SKM-1 (cell line): ENCODE measurements around the gene TBC1D10A.
A peak's percentile ranks its signal among the peaks of the same experiment; 100 is the strongest.

ENCODE experiments used
- DNase-seq: peaks from one replicate; lab custom pipeline; 2025; ENCODE audit not compliant: unreplicated experiment; lab: John Stamatoyannopoulos, UW

Gene TBC1D10A

DNA sequence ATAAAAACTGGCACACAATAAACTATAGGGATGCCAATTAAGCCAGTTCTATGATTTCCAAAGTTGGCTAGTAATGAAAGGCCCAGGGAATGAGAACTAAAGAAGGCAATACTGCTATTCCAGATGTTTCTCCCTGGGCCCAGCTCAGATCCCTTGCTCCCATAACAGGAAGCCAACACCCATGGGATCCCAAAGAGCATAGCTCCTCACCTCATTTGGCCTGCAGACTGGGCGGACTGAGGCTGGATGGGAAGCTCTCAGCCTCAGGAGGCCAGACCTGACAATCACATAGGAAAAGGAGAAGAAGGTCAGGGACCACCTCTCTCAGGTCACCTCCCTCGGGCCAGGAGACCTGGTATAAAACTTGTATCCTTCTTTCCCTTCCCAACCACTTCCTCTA, 5.3 kb downstream of the TBC1D10A start:
- no peak for DNase-seq

DNA sequence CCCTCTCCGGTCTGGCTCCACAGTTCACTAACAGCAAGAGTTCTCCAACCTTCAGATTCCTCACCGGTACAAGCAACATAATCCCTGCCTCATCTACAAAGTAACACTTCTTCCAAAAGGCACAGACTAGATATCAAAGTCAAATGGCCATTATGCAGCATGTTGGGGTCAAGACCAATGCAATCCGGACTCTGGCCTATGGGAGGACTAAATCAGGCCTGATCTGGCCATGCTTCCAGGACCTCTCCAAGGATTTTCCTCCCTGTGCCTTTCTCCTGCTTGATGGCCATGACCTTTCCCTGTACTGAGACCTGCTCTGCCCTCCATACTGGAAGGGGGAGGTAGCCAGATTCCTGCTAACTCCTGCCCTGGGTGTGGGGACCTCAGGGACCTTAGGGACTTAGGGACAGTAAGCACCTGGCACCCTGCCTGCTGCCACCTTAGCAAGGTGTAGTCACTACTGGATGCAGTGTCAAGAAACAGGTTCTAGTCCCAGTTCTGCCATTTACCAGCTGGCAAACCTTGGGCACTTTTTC, 6.7 kb downstream of the TBC1D10A start:
- no peak for DNase-seq

DNA sequence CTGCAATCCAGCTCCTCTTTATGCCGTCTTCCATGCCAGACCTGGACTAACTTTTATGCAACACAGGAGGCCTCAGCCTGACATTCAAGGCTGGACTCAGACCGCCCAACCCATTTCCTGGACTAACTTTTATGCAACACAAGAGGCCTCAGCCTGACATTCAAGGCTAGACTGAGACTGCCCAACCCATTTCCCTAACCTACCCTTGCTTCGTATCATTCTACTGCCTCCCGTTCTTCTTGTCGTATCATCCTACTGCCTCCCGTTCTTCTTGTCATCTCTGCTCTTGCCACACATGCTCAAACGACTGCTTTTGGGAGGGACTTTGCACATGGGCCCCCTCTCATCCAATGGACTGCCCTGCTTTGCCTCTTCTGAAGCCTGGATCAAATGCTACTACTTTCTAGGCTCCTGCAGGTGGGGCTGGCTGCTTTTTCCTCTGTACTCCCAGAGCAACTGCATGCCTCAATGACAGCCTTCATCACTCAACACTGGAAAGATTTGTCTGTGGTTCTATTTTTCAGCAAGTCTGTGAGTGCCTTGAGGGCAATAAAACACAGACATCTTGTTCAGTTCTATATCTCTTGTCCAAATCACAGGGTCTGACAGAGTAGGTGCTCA, 7.8 kb downstream of the TBC1D10A start:
- DNase-seq, result no peak

DNA sequence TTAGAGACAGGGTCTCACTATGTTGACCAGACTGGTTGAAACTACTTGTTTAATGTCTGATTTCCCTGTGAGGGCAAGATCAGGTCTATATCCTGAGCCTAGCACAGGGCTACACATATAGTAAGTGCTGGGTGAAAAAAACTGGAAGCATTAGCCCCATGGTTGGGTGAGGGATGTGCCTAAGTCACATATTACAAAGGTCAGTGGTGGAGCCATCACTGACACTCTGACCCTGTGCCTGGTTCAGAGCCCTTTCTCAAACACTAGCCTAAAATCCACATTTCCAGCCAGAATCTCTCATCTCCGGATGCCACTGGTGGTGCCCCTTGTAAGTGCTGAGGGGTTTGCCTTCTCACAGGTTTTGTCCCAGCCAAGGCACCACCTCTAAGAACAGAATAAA, 9.0 kb downstream of the TBC1D10A start:
- no peak for DNase-seq

DNA sequence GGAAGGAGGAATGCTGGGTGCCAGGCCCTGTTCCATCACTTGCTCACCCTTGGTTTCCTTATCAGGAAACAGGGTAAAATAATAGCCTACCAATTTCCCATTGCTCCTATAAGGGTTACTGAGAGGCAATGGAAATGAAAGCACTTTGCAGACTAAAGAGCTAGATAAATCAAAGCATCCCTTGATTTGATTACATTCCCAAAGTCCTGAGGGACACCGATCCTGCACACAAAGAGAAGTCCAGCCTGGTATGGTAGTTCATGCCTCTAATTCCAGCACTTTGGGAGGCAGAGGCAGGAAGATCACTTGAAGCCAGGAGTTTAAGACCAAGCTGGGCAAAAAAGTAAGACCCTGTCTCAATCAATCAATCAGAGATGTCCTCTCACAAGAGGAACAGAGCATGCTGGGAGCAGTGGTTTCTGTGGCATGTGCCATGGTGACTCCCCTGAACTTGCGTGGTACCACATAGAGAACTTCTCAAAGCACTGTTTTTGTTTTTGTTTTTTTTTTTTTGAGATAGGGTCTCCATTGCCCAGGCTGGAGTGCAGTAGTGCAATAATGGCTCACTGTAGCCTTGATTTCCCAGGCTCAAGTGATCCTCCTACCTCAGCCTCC, 10.7 kb downstream of the TBC1D10A start:
- no peak for DNase-seq

DNA sequence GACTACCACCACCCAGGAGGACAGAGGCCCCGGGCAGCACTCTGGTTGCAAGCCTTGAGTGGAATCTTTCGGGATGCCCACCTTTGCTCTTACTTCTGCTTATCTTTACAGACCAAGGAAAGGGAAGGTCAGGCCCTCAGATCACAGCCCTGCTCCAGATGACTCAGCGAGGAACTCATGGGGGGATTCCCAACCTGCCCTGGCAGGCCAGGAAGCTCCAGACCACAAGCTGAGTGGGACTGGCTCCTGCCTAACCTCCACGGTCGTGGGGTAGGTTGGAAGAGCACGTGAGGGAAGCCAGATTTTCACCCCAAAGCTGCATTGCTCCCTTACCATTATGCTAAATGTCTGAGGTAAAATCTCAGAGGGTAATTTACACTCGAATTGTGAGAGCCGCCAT, 11.8 kb downstream of the TBC1D10A start:
- DNase-seq, result no peak

DNA sequence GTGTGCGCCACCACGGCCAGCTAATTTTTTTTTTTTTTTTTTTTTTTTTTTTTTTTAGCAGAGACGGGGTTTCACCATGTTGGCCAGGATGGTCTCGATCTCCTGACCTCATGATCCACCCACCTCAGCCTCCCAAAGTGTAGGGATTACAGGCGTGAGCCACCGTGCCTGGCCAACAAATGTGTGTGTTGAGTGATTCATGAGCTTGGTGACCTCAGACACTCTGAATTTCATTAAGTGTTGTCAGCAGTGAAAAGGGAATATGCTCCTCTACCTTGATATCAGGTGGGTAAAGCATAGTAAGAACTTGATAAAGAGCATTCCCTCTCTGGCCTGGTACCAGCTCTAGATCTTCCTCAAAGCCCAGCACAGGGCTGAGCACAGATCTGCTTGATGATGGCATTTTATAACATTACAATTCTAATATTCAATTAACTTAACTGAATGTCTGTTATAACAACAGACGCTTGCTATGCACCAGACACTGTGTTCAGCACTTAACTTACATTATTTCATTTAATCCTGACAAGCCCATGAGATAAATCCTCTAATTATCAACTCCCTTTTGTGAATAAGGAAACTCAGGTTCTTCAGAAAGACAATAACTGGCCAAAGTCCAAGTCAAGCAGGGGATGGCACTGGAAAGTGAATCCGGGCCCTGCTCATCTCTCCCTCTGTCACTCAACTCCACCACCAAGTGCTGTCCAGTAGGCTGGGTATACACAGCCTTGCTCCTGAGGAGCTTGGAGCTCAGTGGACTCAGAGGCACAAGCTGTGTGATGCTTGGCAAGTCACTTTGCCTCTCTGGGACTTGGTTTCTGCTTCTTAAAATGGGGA, 13.0 kb downstream of the TBC1D10A start:
- no peak for DNase-seq

DNA sequence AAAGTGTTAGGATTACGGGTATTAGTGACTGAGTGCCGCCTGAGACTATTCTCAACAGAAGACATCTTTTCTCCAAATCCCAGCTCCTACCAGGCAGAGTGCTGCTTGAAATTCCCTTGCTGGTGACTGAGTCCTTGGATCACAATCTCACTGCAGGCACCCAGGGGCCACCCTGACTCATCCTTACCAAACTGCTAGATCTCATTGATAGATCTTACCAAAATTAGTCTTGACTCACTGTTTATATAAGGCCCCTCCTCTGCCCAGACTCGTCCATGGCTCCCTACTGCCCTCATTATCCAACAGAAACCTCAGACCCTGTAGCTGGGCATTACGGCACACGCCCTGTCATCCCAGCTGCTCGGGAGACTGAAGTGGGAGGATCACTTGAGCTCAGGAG, 14.7 kb downstream of the TBC1D10A start:
- DNase-seq, result no peak

DNA sequence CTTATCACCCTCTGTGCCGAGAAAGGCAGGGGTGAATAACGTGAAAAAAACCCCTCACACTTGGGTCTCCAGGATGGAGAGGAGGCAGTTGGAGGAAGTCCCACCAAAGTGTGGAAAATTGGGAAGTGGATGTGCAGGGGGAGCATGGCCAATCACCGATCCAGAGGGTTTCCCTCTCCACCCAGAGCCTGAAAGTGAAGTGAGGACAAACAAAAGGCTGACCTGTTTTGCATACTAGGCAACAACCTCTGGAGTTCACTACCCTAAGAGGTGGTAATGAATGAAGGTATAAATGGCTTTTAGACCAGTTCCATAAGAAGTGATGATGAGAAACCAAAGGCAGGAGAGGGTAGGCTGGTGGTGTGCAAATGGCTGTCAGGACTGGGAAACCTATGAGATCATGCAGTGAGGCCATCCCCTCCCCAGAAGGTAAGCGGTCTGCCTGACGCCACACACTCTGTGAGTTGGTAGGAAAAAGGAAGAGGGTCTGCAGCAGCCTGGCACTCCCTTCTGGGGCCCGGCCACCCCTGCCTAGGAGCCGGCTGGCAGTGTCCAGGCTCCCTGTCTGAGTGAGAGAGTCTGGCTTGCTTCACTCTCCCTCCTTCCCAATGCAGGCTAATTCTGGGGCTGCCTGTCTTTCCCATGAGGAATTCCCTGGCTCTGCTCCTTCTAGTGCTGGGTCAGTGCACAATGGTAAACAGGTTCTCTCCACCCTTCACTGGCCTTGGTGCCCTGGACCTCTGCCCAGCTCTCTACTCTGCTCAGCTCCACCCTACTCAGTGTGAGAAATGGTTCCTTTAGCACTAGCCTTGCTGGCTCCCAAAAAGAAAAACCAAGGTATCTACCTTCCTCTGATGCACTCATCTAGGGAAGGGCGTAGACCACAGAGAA, 15.6 kb downstream of the TBC1D10A start:
- no peak for DNase-seq

DNA sequence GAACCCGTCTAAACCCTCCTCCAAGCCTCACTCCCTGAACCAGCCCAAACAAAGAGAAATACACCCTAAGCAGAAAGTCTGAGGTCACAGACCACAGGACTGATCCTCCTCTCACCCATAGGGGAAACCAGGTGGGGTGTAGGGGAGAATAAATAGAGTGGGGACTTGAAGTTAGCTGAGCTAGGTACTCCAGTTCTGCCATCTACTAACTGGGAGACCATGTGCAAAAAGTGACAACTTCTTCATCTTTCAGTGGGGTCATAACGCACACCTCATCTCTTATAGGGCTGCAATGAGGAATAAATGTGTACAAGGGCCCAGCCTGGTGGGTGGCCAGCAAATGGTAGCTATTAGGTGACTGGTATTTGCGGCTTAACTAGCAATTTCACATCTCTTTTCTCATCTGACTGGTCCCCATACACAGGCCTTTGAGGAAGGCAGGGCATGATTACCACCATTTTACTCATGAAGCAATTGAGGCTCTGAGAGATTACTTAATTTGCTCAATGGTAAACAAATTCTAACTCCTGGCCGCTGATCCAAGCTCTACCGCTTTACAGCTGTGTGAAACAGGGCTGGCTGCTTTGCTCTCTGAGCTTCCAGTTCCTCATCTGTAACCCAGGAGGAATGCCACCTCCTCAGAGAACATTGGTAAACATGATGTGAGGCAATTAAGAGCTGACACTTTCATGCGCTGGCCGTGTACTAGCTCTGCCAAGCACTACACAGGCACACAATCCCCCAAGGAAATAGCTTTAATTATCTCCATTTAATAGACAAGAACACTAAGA, 16.6 kb downstream of the TBC1D10A start:
- peak; percentile 51 for DNase-seq

DNA sequence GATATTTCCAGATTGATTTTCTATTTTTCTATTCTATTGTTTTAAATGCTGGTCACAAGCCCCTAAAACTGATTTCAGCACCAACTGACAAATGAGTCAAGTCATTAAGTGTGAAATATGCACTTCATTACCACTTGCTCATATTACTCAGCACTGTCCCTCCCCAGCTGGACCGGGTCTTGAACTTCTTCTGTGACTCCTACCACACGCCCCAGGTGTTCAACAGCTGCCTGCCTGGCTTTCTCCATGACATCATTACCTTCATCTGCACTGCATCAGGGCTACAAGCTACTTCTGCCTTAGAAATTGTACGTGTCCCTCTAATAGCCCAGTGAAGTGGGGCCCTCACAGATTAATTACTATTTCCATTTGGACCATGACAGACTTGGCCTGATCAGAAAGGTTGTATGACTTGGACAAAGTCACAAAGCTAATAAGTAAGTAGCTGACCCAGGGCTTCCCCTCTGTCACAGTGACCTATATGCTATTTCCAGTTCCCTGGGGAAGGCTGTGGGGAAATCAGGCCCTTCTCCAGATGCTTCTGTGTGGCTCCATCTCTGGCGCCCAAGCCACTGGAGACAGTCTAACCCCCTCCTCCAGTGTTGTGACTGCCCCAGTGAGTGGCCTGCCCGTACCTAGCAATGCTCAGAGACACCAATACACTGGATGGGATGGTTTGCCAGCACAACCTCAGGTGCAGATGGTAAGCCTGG, 18.1 kb downstream of the TBC1D10A start:
- no peak for DNase-seq

DNA sequence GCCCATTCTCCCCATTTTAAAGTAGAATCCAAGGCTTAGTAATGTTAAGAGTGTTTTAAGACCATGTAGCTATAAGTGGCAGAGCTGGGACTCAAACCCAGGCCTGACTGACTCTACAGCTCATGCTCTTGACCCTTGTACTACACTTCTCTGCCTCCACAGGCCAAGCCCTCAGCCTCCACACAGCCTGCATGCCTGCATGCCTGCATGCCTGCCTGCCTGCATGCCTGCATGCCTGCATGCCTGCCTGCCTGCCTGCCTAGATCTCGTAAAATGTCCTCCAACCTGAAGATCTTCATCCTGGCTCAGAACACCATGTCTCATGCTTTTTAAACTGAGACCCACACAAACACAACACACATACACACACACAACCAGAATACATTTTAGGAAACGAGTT, 18.6 kb downstream of the TBC1D10A start:
- no peak for DNase-seq

DNA sequence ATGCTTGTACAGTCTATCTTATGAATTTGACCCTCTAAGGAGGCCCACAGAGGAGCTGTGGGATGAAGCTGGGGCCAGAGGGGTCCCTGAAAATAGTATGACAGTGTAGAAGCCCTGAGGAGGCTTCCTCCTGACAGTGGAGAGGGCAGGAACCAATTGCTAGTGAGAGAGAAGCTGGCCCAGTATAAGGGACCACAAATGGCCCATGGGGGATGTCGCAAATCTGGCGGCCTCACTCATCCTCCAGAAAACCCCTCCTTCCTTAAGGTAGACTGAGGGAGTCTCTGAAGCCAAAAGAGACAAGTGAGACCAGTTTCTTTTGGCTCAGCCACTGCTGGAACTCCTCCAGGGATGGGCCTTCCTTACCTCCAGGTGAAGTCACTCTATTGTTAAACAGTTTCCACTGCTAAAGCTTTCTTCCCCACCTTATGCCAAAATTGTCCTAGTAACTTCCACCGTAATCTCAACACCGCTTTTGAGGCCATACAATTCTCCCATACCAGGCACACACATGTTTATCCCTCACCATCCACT, 19.6 kb downstream of the TBC1D10A start:
- DNase-seq, result no peak

DNA sequence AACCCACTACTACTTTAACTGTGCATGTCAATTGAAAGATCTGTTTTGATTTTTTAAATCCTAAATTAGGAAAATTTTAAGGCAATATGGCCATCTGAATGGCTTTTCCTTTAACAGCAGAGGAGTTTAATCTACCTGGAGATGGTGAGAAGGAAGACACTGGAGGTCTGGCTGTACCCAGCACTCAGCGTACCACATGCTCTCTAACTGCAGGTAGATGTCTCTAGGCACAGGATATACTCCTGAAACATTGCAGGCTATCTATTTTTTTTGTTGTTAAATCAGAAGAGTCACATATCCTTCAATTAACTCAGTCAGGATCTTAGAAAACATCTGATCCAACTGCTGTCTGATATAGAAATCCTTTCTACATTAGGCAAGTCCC, 20.1 kb downstream of the TBC1D10A start:
- DNase-seq, result no peak

DNA sequence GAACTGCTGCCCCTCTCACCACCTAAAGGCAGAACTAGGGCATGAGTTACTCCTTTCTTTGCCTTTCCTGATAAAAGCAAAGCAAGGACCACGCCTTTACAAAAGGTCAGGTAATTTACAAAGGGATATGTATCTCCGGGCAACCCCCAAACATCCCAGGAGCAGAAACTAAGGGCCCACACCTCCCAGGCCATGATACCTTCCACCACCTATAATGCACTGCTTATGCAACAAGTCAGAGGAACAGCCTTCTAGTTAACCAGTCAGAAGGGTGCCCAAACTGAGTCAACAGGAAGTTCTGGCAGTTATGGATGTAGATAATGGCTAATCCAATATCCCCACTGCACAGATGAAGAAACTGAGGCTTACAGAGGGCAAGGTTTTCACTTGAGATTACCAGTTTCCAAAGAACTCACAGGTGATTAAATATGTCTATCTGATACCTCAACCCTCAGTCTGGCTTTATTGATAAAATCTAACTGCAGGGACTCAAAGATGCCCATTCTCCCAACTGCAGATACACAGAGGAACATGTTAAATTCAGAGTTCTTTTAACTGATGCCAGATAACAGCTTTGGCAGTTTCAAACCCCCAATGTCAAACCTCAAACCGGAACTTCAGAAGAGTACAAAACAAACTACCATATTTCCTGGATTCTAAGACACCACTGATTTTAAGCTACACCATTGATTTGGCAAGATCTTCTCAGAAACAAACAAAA, 20.7 kb downstream of the TBC1D10A start:
- peak; percentile 48 for DNase-seq

DNA sequence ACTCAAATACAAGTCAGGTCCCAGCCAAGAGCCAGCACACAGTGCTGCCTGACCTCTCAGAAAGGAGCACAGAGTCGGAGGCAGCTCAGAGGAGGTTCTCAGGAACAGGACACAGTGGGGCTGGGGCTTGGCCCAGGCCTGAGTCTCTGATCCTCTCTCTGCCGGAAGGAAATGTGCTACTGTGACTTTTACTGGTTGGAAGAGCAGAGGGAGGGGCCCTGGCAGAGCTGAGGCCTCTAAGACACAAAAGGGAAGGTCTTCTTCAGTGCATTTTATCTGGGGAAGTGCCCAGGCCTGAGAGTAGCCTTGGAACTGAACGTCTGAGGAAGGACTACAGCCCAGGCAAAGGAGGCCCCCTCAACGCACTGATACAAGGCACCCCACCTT, 21.2 kb downstream of the TBC1D10A start:
- DNase-seq, result peak; percentile 88

DNA sequence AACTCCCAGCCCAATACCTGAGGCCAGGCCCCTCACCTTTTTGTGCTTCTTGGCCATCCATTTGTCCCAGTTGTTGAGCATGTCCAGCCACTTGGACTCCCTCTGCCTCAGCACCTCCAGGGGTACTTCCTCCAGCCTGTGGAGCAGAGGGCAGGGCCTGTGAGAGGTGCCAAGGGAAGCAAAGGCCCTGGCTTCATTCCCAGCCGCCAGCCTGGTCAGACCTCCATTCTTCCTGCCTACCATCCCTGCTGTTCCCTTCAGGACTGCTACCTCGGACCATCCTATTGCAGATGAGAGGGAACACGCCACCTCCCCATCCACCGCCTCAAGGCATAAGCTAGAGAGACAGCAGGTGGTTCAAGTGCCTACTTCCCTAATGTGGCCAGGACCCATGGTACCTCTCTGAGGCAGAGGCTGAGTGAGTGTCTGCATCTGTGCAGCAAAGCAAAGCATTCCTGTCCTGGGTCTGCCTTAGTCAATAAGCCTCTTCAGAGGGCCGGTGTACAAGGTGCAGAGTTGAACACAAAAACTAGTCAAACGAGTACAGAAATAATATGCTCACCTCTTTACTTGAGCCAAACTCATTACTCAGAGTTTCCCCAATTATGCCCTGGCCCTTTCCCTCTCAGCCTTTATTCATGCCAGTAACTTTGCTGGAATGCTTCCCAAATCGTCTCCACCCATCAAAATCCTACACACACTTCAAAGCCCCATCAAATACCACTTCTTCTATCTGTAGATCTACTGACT, 22.1 kb downstream of the TBC1D10A start:
- no peak for DNase-seq

DNA sequence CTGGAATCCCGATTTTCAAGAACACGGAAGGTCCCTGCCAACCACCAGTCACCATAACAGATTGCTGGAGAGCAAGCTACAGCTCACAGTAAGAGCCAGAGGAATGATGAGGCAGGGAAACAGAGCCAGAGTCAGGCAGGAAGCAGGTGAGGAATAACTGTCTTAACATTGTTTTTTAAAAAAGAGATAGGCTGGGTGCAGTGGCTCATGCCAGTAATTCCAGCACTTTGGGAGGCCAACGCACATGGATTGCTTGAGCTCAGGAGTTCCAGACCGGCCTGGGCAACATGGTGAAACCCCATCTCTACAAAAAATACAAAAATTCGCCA, 24.0 kb downstream of the TBC1D10A start:
- no peak for DNase-seq
